PC-3 (cell line): ENCODE data around the gene MSH2.

Experiments used
- EZH2 ChIP-seq: fragments of 300-600 bp; sonication (generic); IDR thresholded peaks from one replicate; pipeline ENCODE4 v1.6.1; 2017; ENCODE audit warnings: antibody characterized with exemption, mild to moderate bottlenecking, low read length; ENCODE audit not compliant: unreplicated experiment
- EZH2phosphoT487 ChIP-seq: fragments of 300-600 bp; sonication (generic); IDR thresholded peaks from 2 replicates; pipeline ENCODE4 v1.6.1; 2018; ENCODE audit warnings: mild to moderate bottlenecking, antibody characterized with exemption, low read length, borderline replicate concordance
- TF ChIP-seq, protein P1 (sequence below): fragments of 300-600 bp; sonication (generic); conservative IDR thresholded peaks from 2 replicates; pipeline ENCODE4 v1.5.1; 2017; ENCODE audit warnings: antibody characterized with exemption, low read depth, mild to moderate bottlenecking, low read length

DNA sequence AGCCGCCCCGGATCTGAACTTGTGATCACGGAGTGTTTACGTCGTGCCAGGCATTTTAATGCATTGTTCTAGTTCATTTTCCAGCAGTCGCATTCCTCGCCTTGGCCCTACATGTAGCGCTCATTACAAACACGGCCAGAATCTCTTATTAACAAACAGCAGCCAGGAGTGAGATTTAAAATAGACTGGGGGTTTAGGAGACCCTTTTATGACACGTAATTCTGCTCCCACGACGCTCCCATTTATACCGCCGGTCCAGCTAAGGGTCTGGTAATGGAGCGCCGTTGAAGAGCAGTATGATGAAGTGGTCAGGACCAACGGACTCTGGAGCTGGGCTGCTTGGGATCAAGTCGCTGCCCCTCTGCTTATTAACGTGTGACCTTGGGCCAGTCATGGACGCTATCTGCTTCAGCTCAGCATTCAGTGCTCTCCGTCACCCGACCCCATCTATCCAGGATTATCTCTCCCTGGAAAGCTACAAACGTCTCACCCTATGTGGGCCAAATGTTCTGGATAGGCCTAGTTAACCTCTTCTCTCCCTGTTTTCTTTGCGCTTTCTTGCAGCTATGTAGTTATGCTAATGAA is 745 bp downstream of the MSH2 start:
- no peak for TF ChIP-seq EZH2
- no peak for TF ChIP-seq EZH2phosphoT487
- TF ChIP-seq, protein P1, sequence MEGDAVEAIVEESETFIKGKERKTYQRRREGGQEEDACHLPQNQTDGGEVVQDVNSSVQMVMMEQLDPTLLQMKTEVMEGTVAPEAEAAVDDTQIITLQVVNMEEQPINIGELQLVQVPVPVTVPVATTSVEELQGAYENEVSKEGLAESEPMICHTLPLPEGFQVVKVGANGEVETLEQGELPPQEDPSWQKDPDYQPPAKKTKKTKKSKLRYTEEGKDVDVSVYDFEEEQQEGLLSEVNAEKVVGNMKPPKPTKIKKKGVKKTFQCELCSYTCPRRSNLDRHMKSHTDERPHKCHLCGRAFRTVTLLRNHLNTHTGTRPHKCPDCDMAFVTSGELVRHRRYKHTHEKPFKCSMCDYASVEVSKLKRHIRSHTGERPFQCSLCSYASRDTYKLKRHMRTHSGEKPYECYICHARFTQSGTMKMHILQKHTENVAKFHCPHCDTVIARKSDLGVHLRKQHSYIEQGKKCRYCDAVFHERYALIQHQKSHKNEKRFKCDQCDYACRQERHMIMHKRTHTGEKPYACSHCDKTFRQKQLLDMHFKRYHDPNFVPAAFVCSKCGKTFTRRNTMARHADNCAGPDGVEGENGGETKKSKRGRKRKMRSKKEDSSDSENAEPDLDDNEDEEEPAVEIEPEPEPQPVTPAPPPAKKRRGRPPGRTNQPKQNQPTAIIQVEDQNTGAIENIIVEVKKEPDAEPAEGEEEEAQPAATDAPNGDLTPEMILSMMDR, result no peak
